ENCODE results near the gene ZNF567. TPM values are rescaled to one million over a fixed set of nuclear protein-coding genes. Genes with fewer than 3 reads are reported as not detected.

Gene ZNF567
- total RNA-seq, 1 donor from 2014 or later: 9.7 TPM

DNA sequence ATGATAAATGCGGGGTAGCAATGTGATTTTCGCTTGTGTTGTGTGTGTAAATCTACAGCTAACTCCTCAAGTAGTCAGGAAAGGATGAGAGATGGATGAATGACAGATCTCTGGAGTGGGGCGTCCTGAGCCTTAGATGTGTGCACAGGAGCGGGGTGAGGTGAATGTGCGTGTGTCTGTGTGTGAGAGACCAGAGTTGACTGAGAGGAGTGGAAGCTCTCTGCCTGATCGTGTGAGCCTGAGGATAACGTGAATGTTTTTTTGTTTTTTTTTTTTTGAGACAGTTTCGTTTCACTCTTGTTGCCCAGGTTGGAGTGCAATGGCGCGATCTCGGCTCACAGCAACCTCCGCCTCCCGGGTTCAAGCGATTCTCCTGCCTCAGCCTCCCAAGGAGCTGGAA is 21.6 kb upstream of the ZNF567 start:
- TF ChIP-seq, protein P1, sequence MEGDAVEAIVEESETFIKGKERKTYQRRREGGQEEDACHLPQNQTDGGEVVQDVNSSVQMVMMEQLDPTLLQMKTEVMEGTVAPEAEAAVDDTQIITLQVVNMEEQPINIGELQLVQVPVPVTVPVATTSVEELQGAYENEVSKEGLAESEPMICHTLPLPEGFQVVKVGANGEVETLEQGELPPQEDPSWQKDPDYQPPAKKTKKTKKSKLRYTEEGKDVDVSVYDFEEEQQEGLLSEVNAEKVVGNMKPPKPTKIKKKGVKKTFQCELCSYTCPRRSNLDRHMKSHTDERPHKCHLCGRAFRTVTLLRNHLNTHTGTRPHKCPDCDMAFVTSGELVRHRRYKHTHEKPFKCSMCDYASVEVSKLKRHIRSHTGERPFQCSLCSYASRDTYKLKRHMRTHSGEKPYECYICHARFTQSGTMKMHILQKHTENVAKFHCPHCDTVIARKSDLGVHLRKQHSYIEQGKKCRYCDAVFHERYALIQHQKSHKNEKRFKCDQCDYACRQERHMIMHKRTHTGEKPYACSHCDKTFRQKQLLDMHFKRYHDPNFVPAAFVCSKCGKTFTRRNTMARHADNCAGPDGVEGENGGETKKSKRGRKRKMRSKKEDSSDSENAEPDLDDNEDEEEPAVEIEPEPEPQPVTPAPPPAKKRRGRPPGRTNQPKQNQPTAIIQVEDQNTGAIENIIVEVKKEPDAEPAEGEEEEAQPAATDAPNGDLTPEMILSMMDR (IDR thresholded peaks at IDR 0.05; ENCODE audit: unreplicated experiment): no peak
- H3K9me3 Mint-ChIP-seq (ENCODE audit: unreplicated experiment): peaks cover 9% of the 10 kb centered on the region
- peak overlapping the region; percentile 53 for H3K27ac Mint-ChIP-seq (ENCODE audit: unreplicated experiment)
- H3K36me3 Mint-ChIP-seq (ENCODE audit: low read depth, unreplicated experiment): peaks cover 73% of the 10 kb centered on the region
- DNase-seq (ENCODE audit: low spot score): no peak
- peak overlapping the region; percentile 100 for H3K4me3 Mint-ChIP-seq (ENCODE audit: unreplicated experiment)
- H3K27me3 Mint-ChIP-seq (ENCODE audit: unreplicated experiment): peaks cover 6% of the 10 kb centered on the region
- H3K4me1 Mint-ChIP-seq (ENCODE audit: unreplicated experiment): peaks cover 23% of the 10 kb centered on the region

DNA sequence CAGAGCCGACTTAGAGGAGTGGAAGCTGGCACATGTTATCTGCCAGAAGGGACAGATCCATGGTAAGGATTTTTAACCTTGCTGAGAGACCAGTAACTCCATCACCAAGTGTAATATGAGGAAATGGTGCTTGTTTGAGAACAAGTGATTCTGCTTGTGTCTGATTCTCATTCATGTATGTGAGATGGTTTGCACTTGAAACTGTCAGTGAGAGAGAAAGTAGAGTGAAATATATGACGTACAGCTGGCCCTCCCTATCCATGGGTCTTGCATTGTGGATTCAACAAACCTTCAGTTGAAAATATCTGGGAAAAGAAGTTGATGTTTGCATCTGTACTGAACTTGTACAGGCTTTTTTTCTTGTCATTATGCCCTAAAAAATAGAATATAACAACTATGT is 18.8 kb upstream of the ZNF567 start:
- Mint-ChIP-seq H3K36me3 (ENCODE audit: low read depth, unreplicated experiment) (peaks cover 70% of the 10 kb centered on the region), H3K9me3 (ENCODE audit: unreplicated experiment) (peaks cover 14% of the 10 kb centered on the region), H3K27me3 (ENCODE audit: unreplicated experiment) (peaks cover 13% of the 10 kb centered on the region), H3K4me3 (ENCODE audit: unreplicated experiment) (peak overlapping the region; percentile 66), H3K4me1 (ENCODE audit: unreplicated experiment) (peaks cover 23% of the 10 kb centered on the region), H3K27ac (ENCODE audit: unreplicated experiment) (no peak overlapping the region)
- no peak for DNase-seq (ENCODE audit: low spot score)
- TF ChIP-seq, protein P1 (IDR thresholded peaks at IDR 0.05; ENCODE audit: unreplicated experiment): no peak

DNA sequence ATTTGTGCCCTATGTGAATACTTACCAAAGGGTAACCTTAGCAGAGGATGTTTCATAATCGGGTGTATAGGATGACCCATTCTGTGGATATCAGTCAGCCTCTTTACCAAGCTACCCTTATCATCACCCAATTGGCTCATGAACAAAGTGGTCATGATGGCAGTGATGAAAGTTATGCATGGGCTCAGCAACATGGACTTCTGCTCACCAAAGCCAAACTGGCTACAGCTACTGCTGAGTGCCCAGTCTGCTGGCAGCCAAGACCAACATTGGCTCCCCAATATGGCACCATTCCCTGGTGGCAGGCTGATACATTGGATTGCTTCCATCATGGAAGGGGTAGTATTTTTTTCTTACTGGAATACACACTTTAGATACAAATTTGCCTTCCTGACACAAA is 15.0 kb upstream of the ZNF567 start:
- Mint-ChIP-seq H3K27ac (ENCODE audit: unreplicated experiment) (no peak overlapping the region), H3K4me1 (ENCODE audit: unreplicated experiment) (peaks cover 6% of the 10 kb centered on the region), H3K36me3 (ENCODE audit: low read depth, unreplicated experiment) (peaks cover 50% of the 10 kb centered on the region), H3K4me3 (ENCODE audit: unreplicated experiment) (no peak overlapping the region), H3K27me3 (ENCODE audit: unreplicated experiment) (peaks cover 9% of the 10 kb centered on the region), H3K9me3 (ENCODE audit: unreplicated experiment) (peaks cover 8% of the 10 kb centered on the region)
- no peak for DNase-seq (ENCODE audit: low spot score)
- TF ChIP-seq, protein P1 (IDR thresholded peaks at IDR 0.05; ENCODE audit: unreplicated experiment): no peak

DNA sequence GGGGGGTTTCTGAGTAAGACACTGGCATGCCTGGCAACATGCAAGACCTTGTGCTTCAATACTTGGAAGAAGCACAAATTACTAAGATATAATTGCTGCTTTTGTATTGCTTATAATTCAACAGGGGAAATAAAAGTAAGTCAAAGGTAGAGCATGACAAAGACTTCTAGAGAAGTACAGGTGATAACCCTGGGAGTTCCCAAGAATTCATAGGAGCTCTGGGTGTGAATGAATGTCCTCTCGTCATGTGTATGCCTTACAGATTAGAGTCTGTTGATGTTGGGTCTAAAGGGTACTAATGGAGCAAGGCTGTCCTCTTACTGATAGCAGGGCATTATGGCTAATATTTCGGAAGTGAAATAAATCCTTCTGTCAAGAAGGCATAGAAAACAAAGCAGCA is 13.2 kb upstream of the ZNF567 start:
- no peak for DNase-seq (ENCODE audit: low spot score)
- Mint-ChIP-seq H3K9me3 (ENCODE audit: unreplicated experiment) (peaks cover 16% of the 10 kb centered on the region), H3K36me3 (ENCODE audit: low read depth, unreplicated experiment) (peaks cover 56% of the 10 kb centered on the region), H3K4me1 (ENCODE audit: unreplicated experiment) (no peaks in the 10 kb centered on the region), H3K4me3 (ENCODE audit: unreplicated experiment) (peak overlapping the region; percentile 35), H3K27ac (ENCODE audit: unreplicated experiment) (no peak overlapping the region), H3K27me3 (ENCODE audit: unreplicated experiment) (peaks cover 9% of the 10 kb centered on the region)
- TF ChIP-seq, protein P1 (IDR thresholded peaks at IDR 0.05; ENCODE audit: unreplicated experiment): no peak

DNA sequence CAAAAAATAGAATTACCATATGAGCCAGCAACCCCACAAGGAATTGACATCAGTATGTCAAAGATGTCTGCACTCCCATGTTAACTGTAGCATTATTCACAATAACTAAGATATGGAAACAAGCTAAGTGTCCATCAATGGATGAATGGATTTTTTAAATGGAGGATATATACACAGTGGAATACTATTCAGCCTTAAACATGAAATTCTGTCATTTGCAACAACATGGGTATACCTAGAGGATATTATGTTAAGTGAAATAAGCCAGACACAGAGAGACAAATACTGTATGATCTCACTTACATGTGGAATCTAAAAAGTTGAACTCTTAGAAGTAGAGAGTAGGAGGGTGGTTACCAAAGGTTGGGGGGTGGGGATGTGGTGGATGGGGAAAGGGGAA is 8.0 kb upstream of the ZNF567 start:
- DNase-seq (ENCODE audit: low spot score): no peak
- Mint-ChIP-seq H3K4me1 (ENCODE audit: unreplicated experiment) (no peaks in the 10 kb centered on the region), H3K4me3 (ENCODE audit: unreplicated experiment) (no peak overlapping the region), H3K36me3 (ENCODE audit: low read depth, unreplicated experiment) (peaks cover 47% of the 10 kb centered on the region), H3K27ac (ENCODE audit: unreplicated experiment) (no peak overlapping the region), H3K9me3 (ENCODE audit: unreplicated experiment) (peaks cover 9% of the 10 kb centered on the region), H3K27me3 (ENCODE audit: unreplicated experiment) (no peaks in the 10 kb centered on the region)
- TF ChIP-seq, protein P1 (IDR thresholded peaks at IDR 0.05; ENCODE audit: unreplicated experiment): no peak
